ENCODE measurements around the gene ZNG1B.
A peak's percentile ranks its signal among the peaks of the same experiment; 100 is the strongest.
"Not testable (repeated sequence)": the region's sequence is repeated elsewhere in the genome, so short reads cannot be mapped to it uniquely, and the experiment has no call there.

The ZNG1B gene

DNA sequence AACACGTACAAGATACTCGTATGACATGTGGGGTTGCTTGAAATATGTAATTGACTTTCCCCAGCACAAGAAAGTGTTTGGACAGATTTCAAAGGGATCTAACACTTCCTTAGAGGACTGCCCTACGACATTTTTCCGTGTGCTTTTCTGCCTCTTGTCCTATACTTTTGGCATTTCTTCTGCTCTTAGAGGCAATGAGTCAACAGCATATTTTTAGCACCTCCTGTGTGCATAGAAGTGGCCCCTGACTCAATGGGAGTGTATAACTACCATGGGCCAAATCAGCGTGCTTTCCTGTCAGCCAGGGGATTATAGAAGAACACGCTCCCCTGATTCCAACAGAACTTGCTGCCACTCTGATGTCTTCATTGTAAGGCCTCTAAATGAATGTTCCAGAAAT is 99.1 kb downstream of the ZNG1B start:
- H3K36me3 ChIP-seq (ENCODE audit: insufficient read depth, low read length); H3K4me2 ChIP-seq (ENCODE audit: low read length); H3K9ac ChIP-seq (ENCODE audit: low read depth, low read length); H3K27me3 ChIP-seq (ENCODE audit: control insufficient read depth, insufficient read depth, low read length); H3K4me1 ChIP-seq (ENCODE audit: control insufficient read depth, insufficient read depth, low read length); H3K4me3 ChIP-seq (ENCODE audit: low read length); H3K9me3 ChIP-seq (replicated peaks; ENCODE audit: low read length): not testable (repeated sequence)

DNA sequence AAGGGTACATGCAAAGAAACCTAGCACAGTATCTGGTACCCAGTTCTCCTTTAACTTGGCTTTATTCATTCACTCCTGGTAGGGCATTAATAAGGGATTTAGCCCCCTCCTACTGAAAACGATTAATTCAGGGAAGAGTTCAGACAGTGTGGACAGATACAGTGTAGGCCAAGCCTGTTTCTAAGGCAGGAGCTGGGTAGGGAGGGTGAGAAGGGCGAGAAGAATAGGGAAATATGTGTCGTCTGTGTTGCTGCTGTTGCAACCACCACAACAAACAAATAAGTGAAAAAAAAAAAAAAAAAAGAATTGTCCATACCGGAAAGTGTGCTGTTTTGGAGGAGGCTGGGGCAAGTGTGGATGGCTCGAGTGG is 103.3 kb downstream of the ZNG1B start:
- not testable (repeated sequence) for H3K4me2 ChIP-seq (ENCODE audit: low read length); H3K4me3 ChIP-seq (ENCODE audit: low read length); H3K9ac ChIP-seq (ENCODE audit: low read depth, low read length)

DNA sequence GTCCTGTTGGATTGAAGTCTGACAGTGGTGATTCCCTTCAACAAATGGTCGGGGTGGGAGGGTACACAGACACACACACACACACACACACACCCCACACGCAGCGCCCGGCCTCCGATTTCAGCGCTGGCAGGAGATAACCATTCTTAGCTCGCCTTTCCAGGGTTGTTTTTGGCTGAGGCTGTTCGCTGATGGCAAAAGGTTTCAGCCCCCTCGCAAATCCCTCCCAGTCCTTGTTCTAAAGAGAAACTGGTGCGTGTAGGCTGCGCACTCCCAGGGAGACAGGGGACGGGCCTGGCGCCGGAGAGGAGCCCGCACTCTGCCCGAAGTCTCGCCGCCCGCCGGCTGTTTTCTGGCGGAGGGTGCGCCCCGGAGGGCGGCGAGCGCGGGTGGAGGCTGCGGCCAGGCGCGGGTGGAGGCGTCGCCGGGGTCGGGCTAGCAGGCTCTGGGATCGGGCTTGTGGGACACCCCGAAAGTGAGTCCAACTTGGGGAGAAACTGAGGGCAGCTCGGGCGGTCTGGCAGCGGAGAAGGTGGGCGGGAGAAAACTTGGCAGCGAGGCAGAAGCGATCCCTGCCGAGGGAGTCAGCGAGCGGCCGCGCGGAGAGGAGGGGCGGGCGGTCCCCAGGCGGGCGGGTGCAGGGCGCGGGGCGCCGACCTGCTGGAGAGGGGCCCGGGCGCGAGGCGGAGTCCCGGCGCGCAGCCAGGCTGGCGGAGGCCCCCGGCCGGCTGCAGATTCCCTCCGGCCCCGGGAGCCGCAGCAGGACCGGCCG is 103.9 kb downstream of the ZNG1B start:
- not testable (repeated sequence) for H3K9me3 ChIP-seq (replicated peaks; ENCODE audit: low read length); H3K27me3 ChIP-seq (ENCODE audit: control insufficient read depth, insufficient read depth, low read length); H3K36me3 ChIP-seq (ENCODE audit: insufficient read depth, low read length); H3K4me1 ChIP-seq (ENCODE audit: control insufficient read depth, insufficient read depth, low read length)
- Histone ChIP-seq H3K4me2 (ENCODE audit: low read length) (peak overlapping the region; percentile 82), H3K4me3 (ENCODE audit: low read length) (peak overlapping the region; percentile 66), H3K9ac (ENCODE audit: low read depth, low read length) (peak overlapping the region; percentile 30)

More for the DNA sequence above, 103.3 kb downstream of the ZNG1B start:
- H3K36me3 ChIP-seq (ENCODE audit: insufficient read depth, low read length); H3K9me3 ChIP-seq (replicated peaks; ENCODE audit: low read length); H3K4me1 ChIP-seq (ENCODE audit: control insufficient read depth, insufficient read depth, low read length); H3K27me3 ChIP-seq (ENCODE audit: control insufficient read depth, insufficient read depth, low read length): not testable (repeated sequence)

DNA sequence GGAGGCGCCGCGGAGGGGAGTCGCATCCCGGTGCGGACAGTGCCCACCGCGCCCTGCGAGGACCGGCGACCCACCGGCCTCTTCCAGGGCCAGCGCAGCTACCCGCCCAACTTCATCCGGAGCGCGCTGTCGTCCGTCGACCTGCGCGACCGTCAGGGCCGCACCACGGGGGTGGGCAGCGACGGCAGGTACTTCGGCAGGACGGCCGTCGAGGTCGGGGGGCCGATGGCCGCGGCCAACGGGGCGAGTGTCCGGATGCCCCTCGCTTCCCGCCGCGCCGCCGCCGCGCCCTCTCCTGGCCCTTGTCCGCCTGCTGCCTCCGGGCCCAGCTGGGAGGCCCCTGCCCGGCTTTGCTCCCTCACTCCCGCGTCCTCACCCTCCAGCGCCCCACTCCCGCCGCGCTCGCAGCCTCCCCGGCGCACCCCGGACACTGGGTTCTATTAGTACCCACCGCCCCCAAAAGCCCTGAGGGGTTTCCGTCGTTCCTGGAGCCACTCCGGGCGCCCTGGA is 104.5 kb downstream of the ZNG1B start:
- not testable (repeated sequence) for H3K36me3 ChIP-seq (ENCODE audit: insufficient read depth, low read length); H3K4me1 ChIP-seq (ENCODE audit: control insufficient read depth, insufficient read depth, low read length); H3K27me3 ChIP-seq (ENCODE audit: control insufficient read depth, insufficient read depth, low read length); H3K9me3 ChIP-seq (replicated peaks; ENCODE audit: low read length); H3K9ac ChIP-seq (ENCODE audit: low read depth, low read length)
- Histone ChIP-seq H3K4me3 (ENCODE audit: low read length) (peak overlapping the region; percentile 66), H3K4me2 (ENCODE audit: low read length) (peak overlapping the region; percentile 82)

DNA sequence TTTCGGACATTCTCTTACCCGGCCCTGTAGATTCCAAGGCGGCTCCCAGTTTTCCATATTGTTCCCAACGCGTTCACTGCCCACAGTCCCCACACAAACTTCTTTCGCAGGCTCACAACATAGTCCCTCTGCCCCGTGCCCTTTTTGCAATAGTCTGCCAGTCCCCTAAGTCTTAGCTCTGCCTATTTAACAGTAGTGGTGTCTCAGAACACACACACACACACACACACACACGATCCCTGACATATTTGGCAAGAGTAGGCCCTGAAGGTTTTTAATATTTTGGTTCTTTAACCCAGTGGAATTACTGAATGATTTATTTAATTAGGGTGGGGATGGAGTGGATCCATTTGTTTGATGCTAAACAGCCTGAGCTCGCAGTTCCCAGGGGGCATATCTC is 105.0 kb downstream of the ZNG1B start:
- not testable (repeated sequence) for H3K36me3 ChIP-seq (ENCODE audit: insufficient read depth, low read length); H3K9me3 ChIP-seq (replicated peaks; ENCODE audit: low read length); H3K4me1 ChIP-seq (ENCODE audit: control insufficient read depth, insufficient read depth, low read length); H3K4me2 ChIP-seq (ENCODE audit: low read length); H3K27me3 ChIP-seq (ENCODE audit: control insufficient read depth, insufficient read depth, low read length); H3K9ac ChIP-seq (ENCODE audit: low read depth, low read length); H3K4me3 ChIP-seq (ENCODE audit: low read length)
